ENCODE measurements around the gene PPP2R2B. TPM values are rescaled to one million over a fixed set of nuclear protein-coding genes. Genes with fewer than 3 reads are reported as not detected.

PPP2R2B gene
- total RNA-seq, 1 donor from 2014 or later, result 2.2 TPM

DNA sequence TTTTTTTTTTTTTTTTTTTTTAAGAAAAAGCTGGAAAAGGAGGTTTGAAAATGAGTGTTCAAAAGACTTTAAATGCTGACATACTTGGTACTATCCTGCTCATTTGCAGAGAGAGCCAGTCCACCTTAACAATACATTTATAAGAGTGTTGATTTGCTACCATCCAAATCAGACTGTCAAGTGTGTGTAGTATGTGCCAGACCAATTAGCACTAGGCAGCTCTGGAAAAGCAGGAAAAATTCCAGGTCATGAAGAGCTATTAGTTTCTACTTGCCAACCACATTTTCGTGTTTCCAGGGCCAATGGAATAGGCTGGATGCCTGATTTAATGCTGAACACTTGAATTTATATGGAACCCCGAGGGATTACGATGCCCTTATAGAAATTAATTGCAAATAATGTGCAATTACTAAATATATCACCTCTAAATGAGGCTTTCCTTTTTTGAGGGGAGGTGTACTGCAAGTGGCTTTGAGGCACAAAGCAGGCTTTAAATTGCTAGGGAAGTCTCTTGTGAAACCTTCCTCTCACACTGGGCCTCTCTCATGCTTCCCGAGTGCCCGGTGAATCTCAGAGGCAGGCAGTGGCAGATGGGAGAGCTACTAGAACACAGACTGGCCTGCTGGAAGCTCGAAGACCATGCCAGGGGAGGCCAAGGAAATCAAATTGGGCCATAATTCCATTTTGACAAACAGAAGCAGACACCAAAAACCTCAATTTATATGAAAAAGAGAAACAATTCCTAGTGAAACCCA lies 178.7 kb downstream of the PPP2R2B start:
- no peak for DNase-seq

GRCh38 chr5:146699138-146699537 lies 179.4 kb downstream of the PPP2R2B start:
- no peak for DNase-seq

- DNase-seq, result no peak
Measured at GRCh38 chr5:146698651-146699050, 179.9 kb downstream of the PPP2R2B start.

- no peak for DNase-seq
Measured at GRCh38 chr5:146697211-146697610, 181.3 kb downstream of the PPP2R2B start.

DNA sequence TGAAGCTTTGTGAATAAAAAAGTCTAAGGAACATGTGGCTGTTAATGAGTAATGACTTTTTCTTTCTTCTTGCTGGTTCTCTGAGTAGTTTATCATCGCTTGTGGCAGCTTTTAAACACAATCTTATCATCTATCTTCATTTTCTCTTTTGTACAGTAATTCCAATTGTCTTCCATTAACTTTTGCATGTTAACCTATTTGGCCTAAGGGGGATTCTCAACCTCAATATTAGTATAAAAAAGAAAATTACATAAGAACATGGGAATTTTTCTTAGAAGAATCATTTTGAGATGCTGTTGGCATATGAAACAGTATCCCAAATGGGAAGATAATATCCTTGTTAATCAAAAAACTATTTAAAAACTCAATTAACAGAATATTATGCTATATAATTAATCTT lies 182.9 kb downstream of the PPP2R2B start:
- no peak for DNase-seq

DNA sequence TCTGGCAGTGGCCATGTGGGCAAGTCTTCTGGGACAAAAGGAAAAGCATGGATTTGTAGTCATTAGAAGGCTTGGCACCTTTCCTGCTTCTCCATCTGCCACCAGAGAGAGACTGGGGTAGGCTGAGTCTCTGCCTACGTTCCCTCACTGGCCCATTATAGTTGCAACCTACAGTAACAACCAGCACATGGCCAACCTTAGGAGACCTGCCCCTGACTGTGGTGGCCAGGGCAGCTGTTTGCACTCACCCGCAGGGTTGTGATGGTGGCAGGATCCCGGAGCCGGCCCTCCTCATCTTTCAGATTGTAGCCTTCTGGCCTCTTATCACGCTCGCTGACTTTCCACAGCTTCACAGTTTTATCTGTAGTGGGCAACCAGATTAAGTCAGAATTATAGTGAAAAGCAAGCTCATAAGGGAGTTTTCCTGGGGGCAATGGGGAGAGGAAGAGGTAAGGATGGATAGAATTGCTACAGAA lies 187.6 kb downstream of the PPP2R2B start:
- no peak for DNase-seq

- no peak for DNase-seq
Measured at GRCh38 chr5:146687630-146688029, 190.9 kb downstream of the PPP2R2B start.

- no peak for DNase-seq
Measured at GRCh38 chr5:146683861-146684260, 194.7 kb downstream of the PPP2R2B start.

- DNase-seq, result no peak
Measured at GRCh38 chr5:146682899-146683532, 195.5 kb downstream of the PPP2R2B start.

DNA sequence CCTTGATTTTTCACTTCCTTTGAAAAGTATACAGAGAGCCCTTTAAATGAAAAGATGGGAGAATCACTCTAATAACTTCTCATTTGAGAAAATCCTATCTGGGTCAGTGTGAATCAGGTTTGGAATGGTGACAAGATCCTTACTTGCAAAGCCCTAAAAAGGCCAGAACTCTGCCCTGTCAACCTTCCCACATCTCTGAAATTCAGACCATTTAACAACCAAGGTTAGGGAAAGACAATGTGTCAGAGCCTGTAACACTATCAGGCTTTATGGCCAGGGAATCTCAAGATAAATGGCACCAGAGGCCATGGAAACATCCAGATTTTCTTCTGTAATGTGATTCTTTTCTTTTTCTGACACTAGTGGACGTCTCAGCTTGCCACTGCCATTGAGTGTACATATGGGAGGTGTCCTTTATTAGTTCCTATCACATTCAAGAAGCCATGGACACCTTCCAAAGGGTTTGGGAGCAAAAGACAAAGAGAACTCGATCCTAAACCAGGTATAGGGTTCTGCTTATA lies 196.9 kb downstream of the PPP2R2B start:
- DNase-seq, result no peak

DNA sequence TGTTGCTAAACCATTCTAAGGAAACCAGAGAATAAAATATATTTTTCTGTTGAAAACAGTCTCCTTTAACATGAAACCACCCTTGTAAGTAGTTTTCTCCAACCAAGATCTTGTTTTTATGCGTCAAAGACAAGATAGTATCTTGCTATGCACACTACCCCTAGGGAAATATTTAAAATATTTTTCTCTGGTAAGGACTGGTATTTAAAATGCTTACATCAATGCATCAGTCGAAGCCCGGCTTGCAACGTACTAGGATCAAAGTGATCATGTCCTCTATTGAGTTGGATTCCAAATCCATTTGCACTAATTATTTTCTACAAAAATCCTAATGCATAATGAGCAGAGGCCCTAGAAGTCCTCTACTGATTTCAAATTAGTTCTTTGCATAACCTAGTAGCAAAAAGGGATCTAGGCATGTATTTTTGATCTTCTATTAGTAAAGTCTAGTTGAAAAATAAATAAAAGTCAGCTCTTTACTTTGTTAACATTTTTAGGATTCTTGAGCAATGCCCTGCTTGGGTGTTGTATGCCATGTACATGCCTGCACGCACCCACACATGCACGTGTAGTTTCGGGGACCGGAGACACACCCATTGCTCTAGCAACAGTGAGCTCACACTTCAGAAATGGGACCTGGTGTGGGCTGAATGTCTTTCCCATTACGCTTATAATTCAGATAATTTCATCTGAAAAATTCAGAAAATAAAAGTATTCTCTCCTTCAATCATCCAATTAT lies 197.5 kb downstream of the PPP2R2B start:
- no peak for DNase-seq

DNA sequence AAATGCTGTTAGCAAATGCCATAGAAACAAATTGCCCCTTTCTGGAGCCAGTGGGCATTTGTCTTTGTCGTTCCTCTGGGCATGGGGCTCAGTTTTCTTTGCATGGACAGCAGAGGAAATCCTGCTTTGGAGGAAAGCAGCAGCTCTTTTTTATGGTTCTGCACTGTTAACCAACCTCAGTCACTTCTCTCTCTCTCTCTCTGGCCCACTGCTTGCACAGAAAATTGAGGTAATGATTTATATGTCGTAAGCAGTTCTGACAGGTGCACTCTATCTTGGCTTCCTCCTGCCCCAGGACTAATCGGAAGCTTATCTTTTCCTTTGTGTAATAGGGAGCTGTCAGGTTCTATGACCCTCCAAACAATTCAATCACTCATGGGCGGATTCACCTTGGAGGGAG lies 202.9 kb downstream of the PPP2R2B start:
- no peak for DNase-seq

DNA sequence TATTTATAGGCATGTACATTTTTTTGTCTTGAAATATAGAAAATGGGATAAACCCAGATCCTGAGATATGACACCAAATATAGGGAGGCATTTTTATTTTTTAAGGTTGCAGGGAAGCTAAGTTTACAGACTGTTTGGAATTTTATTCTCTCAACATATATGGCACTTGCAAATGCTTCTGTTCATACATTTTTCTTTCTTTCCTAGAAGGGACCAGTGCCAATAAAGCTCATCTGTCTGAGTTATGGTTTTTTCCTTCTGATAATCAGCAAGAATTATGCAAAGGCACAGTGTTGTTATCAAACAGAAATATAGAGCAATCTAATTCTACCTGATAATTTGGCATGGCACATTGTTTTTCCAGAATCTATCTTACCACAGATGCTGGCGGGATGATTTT lies 205.7 kb downstream of the PPP2R2B start:
- no peak for DNase-seq

- no peak for DNase-seq
Measured at GRCh38 chr5:146671561-146672295, 206.8 kb downstream of the PPP2R2B start.

DNA sequence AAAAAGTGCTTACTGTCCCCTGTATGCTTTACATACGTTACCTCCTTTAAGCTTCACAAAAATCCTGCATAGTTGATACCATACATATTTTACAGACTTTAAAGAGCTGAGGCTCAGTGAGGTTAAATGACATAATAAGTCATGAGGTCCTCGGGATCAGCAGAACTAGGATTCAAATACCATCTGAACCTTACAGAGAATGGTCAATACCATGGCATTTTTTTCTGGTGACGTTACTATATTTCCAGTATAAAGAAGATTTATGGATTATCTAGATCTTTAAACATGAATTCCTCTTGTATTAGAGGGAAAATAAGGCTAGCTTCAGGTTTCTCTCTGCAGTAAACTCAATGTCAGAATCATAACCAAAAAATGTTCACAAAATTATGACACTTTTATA lies 208.9 kb downstream of the PPP2R2B start:
- DNase-seq, result no peak

- DNase-seq, result no peak
Measured at GRCh38 chr5:146667633-146668272, 210.8 kb downstream of the PPP2R2B start.

DNA sequence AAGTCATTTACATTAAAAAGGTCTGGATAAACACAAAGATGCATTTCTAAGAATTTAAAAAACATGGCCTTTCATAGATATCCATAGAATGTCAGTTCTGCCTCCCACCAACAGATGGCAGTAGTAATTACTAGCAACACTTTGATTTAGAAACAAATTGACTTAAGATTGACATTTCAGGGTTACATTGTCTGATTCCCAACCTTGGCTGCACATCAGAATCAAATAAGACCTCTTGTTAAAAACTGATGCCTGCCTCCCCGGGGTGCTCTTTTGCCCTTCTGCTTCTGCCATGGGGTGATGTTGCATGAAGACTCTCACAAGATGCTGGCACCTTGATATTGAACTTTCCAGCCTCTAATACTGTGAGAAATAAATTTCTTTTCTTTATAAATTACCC lies 216.3 kb downstream of the PPP2R2B start:
- DNase-seq, result peak; percentile 1

DNA sequence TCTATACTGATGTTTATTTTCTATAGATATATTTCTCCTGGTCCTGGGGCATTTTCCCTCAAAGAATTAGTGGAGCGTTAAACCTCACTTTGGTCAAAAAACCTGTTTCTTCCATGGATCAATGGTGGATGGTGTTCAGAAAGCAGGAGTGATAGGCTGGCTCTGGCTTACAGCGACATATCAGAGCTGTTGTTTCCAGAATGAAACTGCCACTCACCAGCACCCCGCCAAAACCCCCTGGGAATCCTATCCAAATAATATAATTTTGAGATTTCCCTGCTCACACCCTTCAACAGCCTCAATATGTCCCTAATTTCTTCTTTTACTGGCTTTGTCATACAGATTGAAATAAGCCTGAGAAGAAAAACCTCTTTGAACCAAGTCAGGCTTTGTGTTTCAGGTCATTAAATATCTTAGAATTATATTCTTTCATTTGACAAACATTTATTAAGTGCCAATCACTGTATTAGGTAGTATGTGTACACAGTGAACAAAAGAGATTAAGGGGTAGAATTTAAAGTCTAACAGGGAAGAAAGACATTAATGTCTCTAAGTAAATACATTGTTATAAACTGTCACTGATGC lies 218.1 kb downstream of the PPP2R2B start:
- DNase-seq, result no peak

DNA sequence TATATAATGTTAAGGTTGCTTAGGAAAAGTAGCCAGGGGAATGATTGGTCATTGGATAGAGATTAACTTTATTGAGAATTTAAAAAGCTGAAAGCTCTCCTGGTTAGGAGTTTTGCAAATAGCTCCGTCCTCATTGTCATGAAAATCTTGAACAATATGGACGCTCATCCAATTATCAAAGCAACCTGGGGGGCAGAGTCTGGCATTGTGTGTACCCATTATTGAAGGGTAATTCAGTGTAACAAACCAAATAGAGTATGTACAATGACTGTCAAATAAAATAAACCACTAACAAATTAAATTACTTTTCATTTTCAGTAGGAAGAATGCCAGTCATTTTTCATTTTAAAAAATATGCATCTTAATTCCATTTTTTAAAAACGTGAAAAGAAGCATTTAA lies 218.6 kb downstream of the PPP2R2B start:
- DNase-seq, result no peak

GRCh38 chr5:146656703-146657102 lies 221.9 kb downstream of the PPP2R2B start:
- DNase-seq, result no peak

DNA sequence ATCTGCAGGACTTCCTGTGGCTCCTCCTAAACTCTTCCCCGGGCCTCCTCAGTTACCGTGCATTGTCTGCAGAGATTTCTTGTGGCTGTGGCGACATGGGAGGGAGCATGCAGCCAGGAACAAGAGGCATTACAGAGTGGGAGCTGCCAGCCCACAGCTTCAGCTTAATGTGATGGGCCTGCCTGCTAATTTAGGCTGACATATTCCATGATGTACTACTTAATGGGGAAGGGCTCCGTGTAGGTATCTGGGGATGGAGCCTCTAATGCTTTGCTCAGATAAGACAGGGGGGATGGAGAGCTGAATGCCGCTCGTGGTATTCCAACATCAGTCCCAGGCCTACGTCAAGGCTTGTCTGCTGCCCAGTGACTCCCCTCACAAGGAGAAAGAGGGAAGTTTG lies 225.0 kb downstream of the PPP2R2B start:
- no peak for DNase-seq
